ENCODE results near the gene RIMOC1.
A peak's percentile ranks its signal among the peaks of the same experiment; 100 is the strongest.

RIMOC1 gene

DNA sequence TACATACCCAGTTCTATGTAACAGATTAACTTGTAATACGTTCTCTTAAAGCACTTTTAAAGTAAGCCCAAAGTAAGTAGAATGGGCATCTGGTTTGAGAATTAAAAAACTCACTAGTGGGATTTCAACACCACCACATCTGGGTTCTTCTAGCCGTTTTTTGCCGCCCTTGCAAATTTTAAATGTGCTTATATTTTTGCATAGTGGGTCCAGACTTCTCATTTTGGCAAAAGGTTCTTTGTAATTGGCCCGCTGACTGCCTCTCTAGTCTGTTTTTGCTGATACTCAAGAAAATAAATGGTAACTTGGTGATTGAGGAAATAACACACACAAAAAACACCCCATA lies 20.4 kb downstream of the RIMOC1 start:
- ChIA-PET CTCF (interaction anchor here (0.8 to 2.6 kb wide), 12 partner anchors 10 to 660 kb away, joined by 3 to 8 read pairs (median 4); partner anchors contain the start of gene RIMOC1), POLR2A (interaction anchor here (1.1 kb wide), 1 partner anchor 21 kb away, joined by 4 read pairs; the partner anchor contains the start of gene RIMOC1)
- no peak for DNase-seq (ENCODE audit: extremely low spot score)
- TF ChIP-seq, protein P1, sequence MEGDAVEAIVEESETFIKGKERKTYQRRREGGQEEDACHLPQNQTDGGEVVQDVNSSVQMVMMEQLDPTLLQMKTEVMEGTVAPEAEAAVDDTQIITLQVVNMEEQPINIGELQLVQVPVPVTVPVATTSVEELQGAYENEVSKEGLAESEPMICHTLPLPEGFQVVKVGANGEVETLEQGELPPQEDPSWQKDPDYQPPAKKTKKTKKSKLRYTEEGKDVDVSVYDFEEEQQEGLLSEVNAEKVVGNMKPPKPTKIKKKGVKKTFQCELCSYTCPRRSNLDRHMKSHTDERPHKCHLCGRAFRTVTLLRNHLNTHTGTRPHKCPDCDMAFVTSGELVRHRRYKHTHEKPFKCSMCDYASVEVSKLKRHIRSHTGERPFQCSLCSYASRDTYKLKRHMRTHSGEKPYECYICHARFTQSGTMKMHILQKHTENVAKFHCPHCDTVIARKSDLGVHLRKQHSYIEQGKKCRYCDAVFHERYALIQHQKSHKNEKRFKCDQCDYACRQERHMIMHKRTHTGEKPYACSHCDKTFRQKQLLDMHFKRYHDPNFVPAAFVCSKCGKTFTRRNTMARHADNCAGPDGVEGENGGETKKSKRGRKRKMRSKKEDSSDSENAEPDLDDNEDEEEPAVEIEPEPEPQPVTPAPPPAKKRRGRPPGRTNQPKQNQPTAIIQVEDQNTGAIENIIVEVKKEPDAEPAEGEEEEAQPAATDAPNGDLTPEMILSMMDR (IDR thresholded peaks at IDR 0.05; ENCODE audit: control extremely low read depth, extremely low read depth, low read depth, missing control alignments): no peak

DNA sequence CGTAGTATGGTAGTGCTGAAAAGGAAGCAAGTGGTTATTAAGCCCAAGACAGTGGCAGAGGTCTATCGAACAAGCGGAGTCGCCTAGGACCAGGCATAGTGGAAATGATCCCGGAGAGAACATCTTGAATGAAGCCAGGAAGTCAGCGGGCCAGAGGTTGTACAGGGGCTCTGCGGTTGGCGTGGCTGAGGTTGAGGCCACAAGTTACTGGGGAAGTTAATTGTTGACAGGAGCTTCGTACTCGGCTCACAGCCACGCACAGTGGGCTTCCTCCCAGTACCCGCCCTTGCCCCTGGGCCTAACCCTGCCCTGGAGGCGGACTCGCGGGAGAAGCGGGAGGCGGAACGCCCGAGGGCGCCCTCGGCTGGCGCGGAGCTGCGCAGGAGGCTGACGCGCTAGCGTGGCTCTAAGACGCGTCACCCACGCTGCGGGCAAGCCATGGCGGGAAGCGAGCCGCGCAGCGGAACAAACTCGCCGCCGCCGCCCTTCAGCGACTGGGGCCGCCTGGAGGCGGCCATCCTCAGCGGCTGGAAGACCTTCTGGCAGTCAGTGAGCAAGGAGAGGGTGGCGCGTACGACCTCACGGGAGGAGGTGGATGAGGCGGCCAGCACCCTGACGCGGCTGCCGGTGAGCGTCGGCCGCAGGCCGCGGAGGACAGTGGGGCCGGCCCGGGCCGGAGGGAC lies 20.9 kb downstream of the RIMOC1 start, which contains the start of gene FBXO4:
TSS of gene FBXO4 (plus strand) at position 410 of the 683 bp plus-strand sequence. CDS start at position 439, 29 bp downstream.
- CTCF ChIA-PET: interaction anchor here (0.8 to 2.6 kb wide), 16 partner anchors 9 to 660 kb away, joined by 3 to 8 read pairs (median 4); partner anchors contain the start of gene RIMOC1
- TF ChIP-seq, protein P1 (IDR thresholded peaks at IDR 0.05; ENCODE audit: control extremely low read depth, extremely low read depth, low read depth, missing control alignments): peak; percentile 88
- DNase-seq (ENCODE audit: extremely low spot score): peak; percentile 82
- POLR2A ChIA-PET: interaction anchor here (1.1 kb wide), 1 partner anchor 21 kb away, joined by 4 read pairs; the partner anchor contains the start of gene RIMOC1

DNA sequence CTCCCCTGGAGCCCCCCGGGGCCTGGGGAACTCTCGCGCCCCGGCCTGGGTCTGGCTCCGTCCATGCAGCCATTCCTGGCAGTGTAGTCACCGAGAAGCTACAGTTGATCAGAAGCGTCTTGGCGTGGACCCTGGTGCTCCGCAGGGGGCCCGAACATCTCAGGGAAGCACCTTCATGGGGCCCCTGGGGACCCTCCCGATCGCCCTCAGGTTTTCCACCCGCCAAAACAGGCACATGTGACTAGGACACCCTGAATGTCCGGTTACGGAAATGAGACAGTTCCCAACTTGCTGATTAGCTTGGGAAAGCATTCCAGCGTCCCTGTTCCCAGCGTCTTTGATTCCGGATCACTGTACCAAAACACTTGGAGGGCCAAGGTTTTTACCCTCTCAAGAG lies 21.4 kb downstream of the RIMOC1 start:
- ChIA-PET CTCF (interaction anchor here (1.0 to 2.6 kb wide), 15 partner anchors 9 to 659 kb away, joined by 3 to 8 read pairs (median 4); partner anchors contain the start of gene RIMOC1), POLR2A (interaction anchor here (1.1 kb wide), 1 partner anchor 22 kb away, joined by 4 read pairs; the partner anchor contains the start of gene RIMOC1)
- peak; percentile 29 for DNase-seq (ENCODE audit: extremely low spot score)
- TF ChIP-seq, protein P1 (IDR thresholded peaks at IDR 0.05; ENCODE audit: control extremely low read depth, extremely low read depth, low read depth, missing control alignments): no peak

DNA sequence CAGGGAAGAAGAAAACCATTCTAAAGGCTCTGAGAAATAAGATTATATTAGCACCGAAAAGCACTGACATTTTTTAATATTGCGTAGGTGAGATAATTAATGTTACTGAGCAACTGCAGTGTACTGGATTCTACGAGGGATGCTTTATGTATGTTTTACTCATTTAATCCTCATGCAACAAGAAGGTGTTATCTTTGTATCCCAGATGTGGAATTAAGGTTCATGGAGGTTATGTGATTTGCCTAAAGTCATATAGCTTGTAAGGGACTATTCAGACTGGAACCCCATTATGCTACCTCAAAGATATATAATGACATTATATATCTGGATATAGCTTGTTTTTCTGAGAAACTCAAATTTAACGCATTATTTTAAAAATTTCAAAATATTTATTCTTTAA lies 23.5 kb downstream of the RIMOC1 start:
- CTCF ChIA-PET: interaction anchor here (1.9 to 3.4 kb wide), 3 partner anchors 11 to 130 kb away, joined by 4 to 17 read pairs (median 12); no protein-coding TSS in a partner anchor
- TF ChIP-seq, protein P1 (IDR thresholded peaks at IDR 0.05; ENCODE audit: control extremely low read depth, extremely low read depth, low read depth, missing control alignments): no peak
- POLR2A ChIA-PET: no interaction called here
- no peak for DNase-seq (ENCODE audit: extremely low spot score)

DNA sequence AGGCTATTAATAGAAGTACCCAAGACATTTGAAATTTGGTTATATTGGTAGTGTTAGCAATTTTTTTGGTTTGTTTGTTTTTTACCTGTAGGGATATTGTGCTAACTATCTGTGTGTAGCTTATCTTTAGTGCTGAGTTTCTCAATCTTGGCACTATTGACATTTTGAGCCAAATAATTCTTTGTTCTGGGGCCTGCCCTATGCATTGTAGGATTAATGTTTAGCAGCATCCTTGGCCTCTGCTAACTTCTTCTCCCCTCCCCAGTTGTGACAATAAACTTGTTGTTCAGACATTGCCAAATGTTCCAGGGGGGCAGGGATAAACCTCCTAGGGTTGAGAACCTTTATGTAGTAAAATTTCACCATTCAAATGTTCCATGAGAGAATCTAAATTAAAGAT lies 24.9 kb downstream of the RIMOC1 start:
- ChIA-PET POLR2A (no interaction called here), CTCF (interaction anchor here (1.3 to 3.4 kb wide), 6 partner anchors 9 to 128 kb away, joined by 4 to 17 read pairs (median 6); partner anchors contain the start of gene RIMOC1)

DNA sequence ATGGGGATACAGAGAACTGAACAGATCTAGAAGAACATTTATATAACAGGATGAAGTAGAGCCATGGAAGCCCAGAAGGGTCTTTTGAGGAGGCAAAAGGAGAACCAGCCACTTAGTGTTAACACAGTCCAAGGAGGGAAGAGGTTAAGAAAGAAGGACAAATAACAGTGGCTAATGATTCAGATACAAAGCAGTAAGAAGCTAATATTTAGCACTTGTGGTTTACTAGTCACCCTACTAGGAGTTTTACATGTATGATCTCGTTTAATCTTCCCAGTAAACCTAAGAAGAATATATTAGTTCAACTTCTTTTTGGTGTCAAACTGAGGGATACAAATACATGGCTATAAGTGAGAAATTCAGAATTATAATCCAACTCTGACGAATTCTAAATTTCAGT lies 28.6 kb downstream of the RIMOC1 start:
- ChIA-PET CTCF (interaction anchor here (1.0 to 2.1 kb wide), 2 partner anchors 12 to 125 kb away, joined by 3 to 7 read pairs; no protein-coding TSS in a partner anchor), POLR2A (no interaction called here)
- DNase-seq (ENCODE audit: extremely low spot score): no peak
- TF ChIP-seq, protein P1 (IDR thresholded peaks at IDR 0.05; ENCODE audit: control extremely low read depth, extremely low read depth, low read depth, missing control alignments): no peak

More for the DNA sequence above, 24.9 kb downstream of the RIMOC1 start:
- DNase-seq (ENCODE audit: extremely low spot score): no peak
- TF ChIP-seq, protein P1 (IDR thresholded peaks at IDR 0.05; ENCODE audit: control extremely low read depth, extremely low read depth, low read depth, missing control alignments): no peak

Measured in GM10248 (cell line).